GM12874 (cell line): ENCODE results near the gene SYT5.

Source experiments
- TF ChIP-seq, protein P1 (sequence below): IDR thresholded peaks from 2 replicates; pipeline ENCODE4 v1.5.1; 2011; ENCODE audit warnings: low read depth, mild to moderate bottlenecking, control low read depth, low read length, moderate library complexity; ENCODE audit not compliant: insufficient read depth

The SYT5 gene

DNA sequence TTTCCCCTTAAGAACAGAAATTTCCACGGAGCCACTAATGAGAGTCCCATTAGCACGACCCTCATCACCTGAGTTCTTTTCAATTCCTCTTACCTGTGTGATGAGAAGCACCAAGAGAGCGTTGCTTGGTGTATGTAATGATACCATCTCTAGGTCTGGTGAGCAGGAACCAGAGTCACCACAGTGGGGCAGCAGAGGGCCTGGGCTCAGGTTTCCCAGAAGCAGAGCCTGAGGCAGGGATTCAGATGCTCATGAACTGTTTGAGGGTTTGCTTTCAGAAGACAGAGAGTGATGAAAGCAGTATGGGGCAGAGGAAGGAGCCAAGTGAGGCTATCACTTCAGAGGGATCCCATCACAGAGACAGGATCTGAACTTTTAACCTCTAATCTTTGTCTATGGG is 32.4 kb upstream of the SYT5 start:
- TF ChIP-seq, protein P1, sequence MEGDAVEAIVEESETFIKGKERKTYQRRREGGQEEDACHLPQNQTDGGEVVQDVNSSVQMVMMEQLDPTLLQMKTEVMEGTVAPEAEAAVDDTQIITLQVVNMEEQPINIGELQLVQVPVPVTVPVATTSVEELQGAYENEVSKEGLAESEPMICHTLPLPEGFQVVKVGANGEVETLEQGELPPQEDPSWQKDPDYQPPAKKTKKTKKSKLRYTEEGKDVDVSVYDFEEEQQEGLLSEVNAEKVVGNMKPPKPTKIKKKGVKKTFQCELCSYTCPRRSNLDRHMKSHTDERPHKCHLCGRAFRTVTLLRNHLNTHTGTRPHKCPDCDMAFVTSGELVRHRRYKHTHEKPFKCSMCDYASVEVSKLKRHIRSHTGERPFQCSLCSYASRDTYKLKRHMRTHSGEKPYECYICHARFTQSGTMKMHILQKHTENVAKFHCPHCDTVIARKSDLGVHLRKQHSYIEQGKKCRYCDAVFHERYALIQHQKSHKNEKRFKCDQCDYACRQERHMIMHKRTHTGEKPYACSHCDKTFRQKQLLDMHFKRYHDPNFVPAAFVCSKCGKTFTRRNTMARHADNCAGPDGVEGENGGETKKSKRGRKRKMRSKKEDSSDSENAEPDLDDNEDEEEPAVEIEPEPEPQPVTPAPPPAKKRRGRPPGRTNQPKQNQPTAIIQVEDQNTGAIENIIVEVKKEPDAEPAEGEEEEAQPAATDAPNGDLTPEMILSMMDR: peak; percentile 49

DNA sequence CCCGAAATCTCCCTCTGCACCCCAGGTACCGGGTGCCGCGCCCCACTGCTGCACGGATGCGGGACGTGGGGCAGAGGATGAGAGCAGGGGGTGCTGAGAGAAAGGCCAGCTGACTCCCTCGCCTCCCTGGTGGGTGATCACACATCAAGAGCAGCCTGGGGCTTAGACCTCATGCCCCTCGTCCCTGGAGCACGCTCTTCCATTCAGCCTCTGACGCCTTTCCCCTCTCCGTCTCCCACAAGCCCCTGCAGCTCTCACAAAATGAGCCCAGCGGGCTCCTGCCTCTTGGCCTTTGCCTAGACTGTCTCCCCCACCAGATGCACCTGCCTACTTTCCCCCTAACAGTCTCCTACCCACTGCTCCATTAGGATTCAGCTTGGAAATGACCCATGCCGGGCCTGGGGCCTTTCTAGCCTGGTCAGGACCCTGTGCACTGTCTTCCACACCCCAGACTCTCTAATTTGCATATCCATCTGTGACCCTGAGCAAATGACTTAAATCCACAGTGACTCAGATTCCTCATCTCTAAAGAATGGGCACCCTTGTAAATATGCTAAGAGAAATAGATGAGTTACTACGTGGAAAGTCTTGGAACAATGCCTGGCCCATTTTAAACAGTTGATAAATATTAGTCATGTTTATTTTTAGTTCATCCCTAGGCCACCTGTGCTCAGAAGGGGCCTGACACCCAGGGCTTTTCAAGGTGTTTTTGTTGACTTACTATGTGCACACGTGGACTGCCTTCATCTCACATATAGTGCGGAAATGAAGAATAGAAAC is 29.8 kb upstream of the SYT5 start:
- TF ChIP-seq, protein P1: no peak

DNA sequence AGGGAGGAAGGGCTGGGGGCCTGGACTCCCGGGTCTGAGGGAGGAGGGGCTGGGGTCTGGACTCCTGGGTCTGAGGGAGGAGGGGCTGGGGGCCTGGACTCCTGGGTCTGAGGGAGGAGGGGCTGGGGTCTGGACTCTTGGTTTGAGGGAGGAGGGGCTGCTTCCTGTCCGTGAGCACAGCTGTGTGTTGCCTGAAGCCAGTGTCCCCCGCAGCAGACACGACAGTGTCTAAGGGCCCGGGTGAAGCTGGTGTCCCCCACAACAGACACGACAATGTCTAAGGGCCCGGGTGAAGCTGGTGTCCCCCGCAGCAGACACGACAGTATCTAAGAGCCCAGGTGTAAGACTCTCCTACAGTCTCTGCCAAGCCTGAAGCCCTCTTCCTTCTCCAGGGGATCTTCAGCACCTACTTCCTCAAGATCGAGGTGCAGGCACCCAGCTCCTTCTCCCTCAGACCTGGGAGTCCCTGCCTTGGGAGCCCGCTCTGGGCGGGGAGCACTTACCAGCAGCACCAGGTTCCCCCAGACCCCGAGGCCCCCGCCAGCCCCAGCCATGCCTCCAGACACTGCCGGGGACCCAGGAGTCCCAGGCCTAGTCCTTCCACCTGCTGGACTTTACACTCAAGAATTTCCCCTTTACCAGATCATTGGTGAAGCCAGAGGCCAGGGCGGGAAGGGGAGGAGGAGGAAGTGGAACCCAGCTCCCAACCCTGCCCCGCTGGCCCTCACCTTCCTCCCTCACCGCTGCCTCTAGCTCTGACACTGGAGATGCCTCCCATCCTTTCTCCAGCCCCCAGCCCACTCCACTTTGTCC is 29.0 kb upstream of the SYT5 start, which contains the start of gene PTPRH:
Gene PTPRH, minus strand, starts transcription at position 622 of the 813 bp plus-strand sequence. Its CDS starts 68 bp downstream, at position 554.
- TF ChIP-seq, protein P1: no peak

DNA sequence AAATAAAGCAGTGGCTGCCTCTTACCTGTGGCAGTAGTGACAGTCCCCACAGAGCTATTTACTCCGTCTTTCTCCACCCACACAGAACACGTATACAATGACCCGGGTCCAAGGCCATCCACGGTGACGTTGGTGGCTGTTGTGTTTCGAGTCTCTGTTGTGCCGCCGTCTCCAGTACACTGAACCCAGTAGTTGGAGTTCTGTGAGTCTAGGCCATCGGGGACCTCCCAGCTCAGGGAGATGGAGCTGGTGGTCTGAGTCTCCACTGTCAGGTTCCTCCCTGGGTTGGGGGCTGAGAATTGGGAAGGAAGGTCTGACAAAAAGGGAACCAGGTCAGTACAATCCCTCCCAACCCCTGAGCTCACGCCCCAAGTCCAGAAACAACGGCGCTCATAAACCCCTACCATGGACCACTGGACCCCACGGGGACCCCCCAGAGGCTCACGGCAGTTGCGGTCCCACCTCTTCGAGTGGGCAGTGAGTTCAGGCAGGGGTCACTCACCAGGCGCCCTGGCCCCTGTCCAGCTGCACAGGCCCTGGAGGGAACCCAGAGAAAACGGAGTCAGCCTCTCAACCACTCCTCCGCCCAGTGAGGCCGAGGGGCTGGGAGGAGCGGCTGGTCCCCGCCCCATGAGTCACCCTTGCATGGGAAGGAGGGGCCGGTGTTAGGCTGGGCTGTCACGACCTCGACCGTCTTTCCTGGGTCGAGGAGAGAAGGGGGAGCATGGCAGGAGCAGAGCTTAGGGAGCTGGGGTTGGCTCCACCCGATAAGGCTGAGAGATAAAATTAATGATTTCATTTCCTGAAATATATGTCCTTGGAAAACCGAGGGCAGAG is 26.8 kb upstream of the SYT5 start:
- TF ChIP-seq, protein P1: no peak

DNA sequence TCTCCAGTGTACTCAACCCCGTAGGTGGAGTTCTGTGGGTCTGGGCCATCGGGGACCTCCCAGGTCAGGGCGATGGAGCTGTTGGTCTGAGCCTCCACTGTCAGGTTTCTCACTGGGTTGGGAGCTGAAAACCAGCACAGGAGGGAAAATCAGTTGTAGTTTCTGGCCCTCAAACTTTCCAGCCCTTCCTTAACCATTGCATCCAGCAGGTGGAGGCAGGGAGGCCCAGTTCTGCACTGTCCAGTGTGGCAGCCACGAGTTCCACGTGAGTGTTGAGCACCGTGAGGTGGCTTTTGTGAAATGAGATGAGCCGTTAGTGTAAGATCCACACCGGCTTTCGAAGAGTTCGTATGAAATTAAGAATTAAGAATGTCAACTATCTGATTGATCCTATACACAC is 22.1 kb upstream of the SYT5 start:
- TF ChIP-seq, protein P1: 0 out of 2 replicates have a peak, but pooled peaks have one; percentile 17

DNA sequence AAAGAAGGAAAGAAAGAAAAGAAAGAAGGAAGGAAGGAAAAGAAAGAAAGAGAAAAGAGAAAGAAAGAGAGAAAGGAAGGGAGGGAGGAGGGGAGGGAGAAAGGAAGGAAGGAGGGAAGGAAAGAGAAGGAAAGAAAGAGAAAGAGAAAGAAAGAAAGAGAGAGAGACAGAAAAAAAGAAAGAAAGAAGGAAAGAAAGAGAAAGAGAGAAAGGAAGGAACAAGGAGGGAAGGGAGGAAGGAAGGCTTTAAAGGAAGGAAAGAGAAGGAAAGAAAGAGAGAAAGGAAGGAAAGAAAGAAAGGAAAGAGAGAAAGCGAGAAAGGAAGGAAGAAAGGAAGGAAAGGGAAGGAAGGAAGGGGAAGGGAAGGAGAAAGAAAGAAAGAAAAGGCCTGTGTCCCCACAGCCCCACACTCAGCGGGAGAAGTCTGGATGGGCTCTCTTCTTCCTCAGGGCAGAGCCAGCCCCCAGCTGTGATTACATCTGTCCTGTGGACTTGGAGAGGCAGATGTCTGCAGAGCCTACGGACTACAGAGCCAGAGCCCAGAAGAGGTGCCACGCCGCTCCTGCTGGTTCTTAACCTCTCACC is 19.6 kb upstream of the SYT5 start:
- TF ChIP-seq, protein P1: no peak
